Skeletal muscle tissue (tissue), 5 donors: ENCODE measurements around the gene MATK. TPM values are rescaled to one million over a fixed set of nuclear protein-coding genes. Genes with fewer than 3 reads are reported as not detected.

Experiments used
- H3K27ac ChIP-seq: one replicate; pipeline ENCODE4 v1.7.0; 2013; ENCODE audit warnings: mild to moderate bottlenecking, low read depth, low read length, inconsistent platforms
- H3K27me3 ChIP-seq, 3 donors: one replicate each; pipeline ENCODE4 v1.7.0; 2013; ENCODE audit warnings: low read length in 3 of 3; ENCODE audit not compliant: control insufficient read depth in 3 of 3, insufficient read depth in 3 of 3
- H3K36me3 ChIP-seq, 3 donors: one replicate each; pipeline ENCODE4 v1.7.0; 2013; ENCODE audit warnings: low read length in 3 of 3; ENCODE audit not compliant: control insufficient read depth in 3 of 3, insufficient read depth in 3 of 3
- H3K4me1 ChIP-seq, 3 donors: one replicate each; pipeline ENCODE4 v1.7.0; 2013; ENCODE audit warnings: low read length in 3 of 3, mild to moderate bottlenecking in 3 of 3; ENCODE audit not compliant: control insufficient read depth in 3 of 3, insufficient read depth in 3 of 3
- H3K4me3 ChIP-seq, 3 donors: one replicate each; pipeline ENCODE4 v1.7.0; 2013; ENCODE audit warnings: low read length in 3 of 3
- H3K9ac ChIP-seq, 3 donors: one replicate each; pipeline ENCODE4 v1.7.0; 2013; ENCODE audit warnings: low read length in 3 of 3, mild to moderate bottlenecking in 3 of 3, moderate library complexity in 2 of 3, low read depth in 1 of 3
- H3K9me3 ChIP-seq, 3 donors: one replicate each; pipeline ENCODE4 v1.7.0; 2013; ENCODE audit warnings: low read length in 3 of 3; ENCODE audit not compliant: control insufficient read depth in 3 of 3
- small RNA-seq: library from RNA; depleted of rRNA; stranded (forward); fragments of <200 nt; gene quantifications from one replicate; pipeline ENCODE3, GENCODE V24; 2014
- total RNA-seq: library from RNA; depleted of rRNA; stranded (reverse); fragments of >200 nt; gene quantifications from one replicate; pipeline ENCODE4 v1.2.3, GENCODE V29; 2014
- donor health status: Osteomylitis.

Gene MATK
- total RNA-seq, 1 donor from 2014 or later, result 0.52 TPM

GRCh38 chr19:3738477-3739220 lies 47.5 kb downstream of the MATK start:
- H3K4me3 ChIP-seq, result no peak overlapping the region
- H3K27me3 ChIP-seq, result peaks cover 18 to 23% (median 22%) of the 10 kb centered on the region in 3 donors
- H3K4me1 ChIP-seq, result no peaks in the 10 kb centered on the region
- peaks cover 0 to 2% (median 0%) of the 10 kb centered on the region in 3 donors for H3K9me3 ChIP-seq
- no peak overlapping the region for H3K9ac ChIP-seq
- H3K36me3 ChIP-seq, result no peaks in the 10 kb centered on the region
- H3K27ac ChIP-seq, result no peak overlapping the region

- Histone ChIP-seq H3K4me3 (no peak overlapping the region), H3K9ac (no peak overlapping the region), H3K27ac (no peak overlapping the region), H3K9me3 (no peaks in the 10 kb centered on the region), H3K36me3 (no peaks in the 10 kb centered on the region), H3K27me3 (peaks cover 19 to 23% (median 22%) of the 10 kb centered on the region in 3 donors), H3K4me1 (no peaks in the 10 kb centered on the region)
Observed at GRCh38 chr19:3737487-3738205, 48.5 kb downstream of the MATK start.

- no peak overlapping the region for H3K27ac ChIP-seq
- H3K9me3 ChIP-seq, result no peaks in the 10 kb centered on the region
- H3K36me3 ChIP-seq, result no peaks in the 10 kb centered on the region
- H3K4me3 ChIP-seq, result no peak overlapping the region
- H3K27me3 ChIP-seq, result peaks cover 19 to 23% (median 22%) of the 10 kb centered on the region in 3 donors
- H3K9ac ChIP-seq, result no peak overlapping the region
- no peaks in the 10 kb centered on the region for H3K4me1 ChIP-seq
Observed at GRCh38 chr19:3736106-3736724, 50.0 kb downstream of the MATK start.

GRCh38 chr19:3734310-3734600 lies 51.9 kb downstream of the MATK start:
- H3K9ac ChIP-seq, result no peak overlapping the region
- H3K4me3 ChIP-seq, result no peak overlapping the region
- H3K36me3 ChIP-seq, result no peaks in the 10 kb centered on the region
- no peaks in the 10 kb centered on the region for H3K4me1 ChIP-seq
- no peaks in the 10 kb centered on the region for H3K9me3 ChIP-seq
- no peak overlapping the region for H3K27ac ChIP-seq
- peaks cover 19 to 23% (median 22%) of the 10 kb centered on the region in 3 donors for H3K27me3 ChIP-seq

GRCh38 chr19:3733549-3734309 lies 52.5 kb downstream of the MATK start:
- H3K4me3 ChIP-seq, result no peak overlapping the region
- H3K9me3 ChIP-seq, result no peaks in the 10 kb centered on the region
- no peak overlapping the region for H3K9ac ChIP-seq
- no peak overlapping the region for H3K27ac ChIP-seq
- H3K27me3 ChIP-seq, result peaks cover 19 to 23% (median 22%) of the 10 kb centered on the region in 3 donors
- H3K36me3 ChIP-seq, result no peaks in the 10 kb centered on the region
- no peaks in the 10 kb centered on the region for H3K4me1 ChIP-seq

- H3K9me3 ChIP-seq, result no peaks in the 10 kb centered on the region
- peaks cover 9 to 16% (median 9%) of the 10 kb centered on the region in 3 donors for H3K27me3 ChIP-seq
- no peaks in the 10 kb centered on the region for H3K4me1 ChIP-seq
- H3K4me3 ChIP-seq, result no peak overlapping the region
- no peak overlapping the region for H3K27ac ChIP-seq
- no peak overlapping the region for H3K9ac ChIP-seq
- H3K36me3 ChIP-seq, result no peaks in the 10 kb centered on the region
Observed at GRCh38 chr19:3732108-3732507, 54.1 kb downstream of the MATK start.

- Histone ChIP-seq H3K27me3 (peaks cover 2 to 14% (median 5%) of the 10 kb centered on the region in 3 donors), H3K9me3 (no peaks in the 10 kb centered on the region), H3K4me3 (no peak overlapping the region), H3K9ac (no peak overlapping the region), H3K4me1 (no peaks in the 10 kb centered on the region), H3K27ac (no peak overlapping the region), H3K36me3 (no peaks in the 10 kb centered on the region)
Observed at GRCh38 chr19:3730457-3730958, 55.7 kb downstream of the MATK start.

Small RNA genes within 50 kb of the gene (small RNA-seq; reads per million reads assigned to genes)
- not detected for gene AC005777.1

Other genes with a start within 250 kb of the MATK start
- not detected for gene TEKTIP1, start 247.2 kb downstream of the MATK start, total RNA-seq
- gene MFSD12, start 228.8 kb downstream of the MATK start, total RNA-seq, result 18.8 TPM
- 28.7 TPM for gene HMG20B, start 213.4 kb downstream of the MATK start, total RNA-seq
- gene GIPC3, start 200.9 kb downstream of the MATK start, total RNA-seq, result not detected
- under 0.01 TPM for gene TBXA2R, start 179.5 kb downstream of the MATK start, total RNA-seq
- gene CACTIN, start 159.6 kb downstream of the MATK start, total RNA-seq, result 12.5 TPM
- 6.3 TPM for gene PIP5K1C, start 85.9 kb downstream of the MATK start, total RNA-seq
- not detected for gene TJP3, start 78.0 kb downstream of the MATK start, total RNA-seq
- 9.4 TPM for gene APBA3, start 24.7 kb downstream of the MATK start, total RNA-seq
- gene MRPL54, start 23.7 kb downstream of the MATK start, total RNA-seq, result 34.4 TPM
- gene RAX2, start 14.2 kb downstream of the MATK start, total RNA-seq, result not detected
- gene ZFR2, start 82.7 kb upstream of the MATK start, total RNA-seq, result not detected
- gene ATCAY, start 94.3 kb upstream of the MATK start, total RNA-seq, result under 0.01 TPM
- 48.5 TPM for gene NMRK2, start 146.7 kb upstream of the MATK start, total RNA-seq
- 63.7 TPM for gene DAPK3, start 184.7 kb upstream of the MATK start, total RNA-seq
- gene EEF2, start 199.1 kb upstream of the MATK start, total RNA-seq, result 4,276 TPM
- 19.3 TPM for gene PIAS4, start 221.4 kb upstream of the MATK start, total RNA-seq